Upper lobe of left lung (tissue), 4 donors: ENCODE data around the gene ADAMTS2.

Experiments used
- CTCF ChIP-seq, 6 experiments: fragments of 450-650 bp in 4 of 6; fragments of 200-600 bp in 2 of 6; sonication (generic) in 2 of 6; IDR thresholded peaks; one replicate each; pipeline ENCODE4 v1.5.1; 2016 to 2019; ENCODE audit warnings: antibody characterized with exemption in 6 of 6
- EP300 ChIP-seq, 4 donors: sonication (generic); formaldehyde crosslinking; IDR thresholded peaks; one replicate each; pipeline ENCODE4 v1.5.1; 2017; ENCODE audit warnings: antibody characterized with exemption in 4 of 4, control low read depth in 2 of 4
- POLR2A ChIP-seq, 4 donors: fragments of 450-650 bp; IDR thresholded peaks; one replicate each; pipeline ENCODE4 v1.5.1; 2016 to 2017; ENCODE audit warnings: antibody characterized with exemption in 4 of 4, mild to moderate bottlenecking in 2 of 4
- POLR2AphosphoS5 ChIP-seq, 2 donors: sonication (generic); formaldehyde crosslinking; IDR thresholded peaks; one replicate each; pipeline ENCODE4 v1.5.1; 2017; ENCODE audit warnings: antibody characterized with exemption in 2 of 2

DNA sequence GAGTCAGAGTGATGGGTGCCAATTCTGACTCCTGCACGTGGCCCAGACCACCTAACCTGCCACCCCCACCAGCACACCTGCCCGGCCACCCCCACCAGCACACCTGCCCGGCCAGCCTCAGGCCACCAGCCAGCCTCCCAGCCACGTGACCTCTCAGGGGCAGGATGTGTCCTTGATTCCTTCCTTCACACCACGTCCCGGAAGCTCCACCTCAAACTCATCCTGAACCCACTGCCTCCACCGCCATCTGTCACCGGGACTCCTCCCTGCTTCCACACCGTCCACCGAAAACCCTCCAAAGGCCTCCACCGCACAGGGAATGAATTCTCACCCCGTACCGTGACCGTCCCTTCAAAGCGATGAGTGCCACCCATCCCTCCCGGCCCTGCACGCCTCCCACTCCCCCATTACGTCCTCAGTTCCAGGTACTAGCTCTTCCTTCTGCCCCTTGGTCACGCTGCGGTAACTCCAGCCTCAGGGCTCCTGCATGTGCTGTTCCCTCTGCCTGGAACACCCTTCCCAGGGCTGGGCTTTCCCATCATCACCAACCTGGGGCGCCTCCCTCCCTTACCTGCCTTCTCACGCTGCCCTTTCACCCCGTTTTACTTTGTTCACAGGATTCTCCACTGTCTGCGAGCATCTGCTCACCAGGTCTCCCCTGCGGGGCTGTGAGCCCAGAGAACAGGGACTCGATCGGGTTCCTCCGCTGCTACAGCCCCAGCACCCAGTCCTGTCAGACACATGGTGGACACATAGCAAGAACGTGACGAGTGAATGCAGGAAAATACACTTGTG is 82.9 kb downstream of the ADAMTS2 start:
- TF ChIP-seq CTCF (IDR thresholded peaks at IDR 0.05) = no peak
- TF ChIP-seq POLR2A (IDR thresholded peaks at IDR 0.05) = no peak
- no peak for TF ChIP-seq POLR2AphosphoS5 (IDR thresholded peaks at IDR 0.05)
- no peak for TF ChIP-seq EP300 (IDR thresholded peaks at IDR 0.05)
